T1000 (cell line): ENCODE measurements around the gene AP2A1.
A peak's percentile ranks its signal among the peaks of the same experiment; 100 is the strongest.
"Not testable (repeated sequence)": the region's sequence is repeated elsewhere in the genome, so short reads cannot be mapped to it uniquely, and the experiment has no call there.

Source experiments
- DNase-seq: peaks from one replicate; lab custom pipeline; 2025; ENCODE audit warnings: mixed read lengths; lab: John Stamatoyannopoulos, UW

Gene AP2A1

GRCh38 chr19:49812997-49813861, 46.4 kb downstream of the AP2A1 start, which contains the start of gene FUZ:
Gene FUZ, minus strand, starts transcription at chr19:49813292. Its CDS starts 186 bp downstream, at chr19:49813106.
- DNase-seq, result peak; percentile 92

- no peak for DNase-seq
Observed at GRCh38 chr19:49814010-49814409, 47.2 kb downstream of the AP2A1 start.

- DNase-seq, result no peak
Observed at GRCh38 chr19:49816590-49816989, 49.8 kb downstream of the AP2A1 start.

DNA sequence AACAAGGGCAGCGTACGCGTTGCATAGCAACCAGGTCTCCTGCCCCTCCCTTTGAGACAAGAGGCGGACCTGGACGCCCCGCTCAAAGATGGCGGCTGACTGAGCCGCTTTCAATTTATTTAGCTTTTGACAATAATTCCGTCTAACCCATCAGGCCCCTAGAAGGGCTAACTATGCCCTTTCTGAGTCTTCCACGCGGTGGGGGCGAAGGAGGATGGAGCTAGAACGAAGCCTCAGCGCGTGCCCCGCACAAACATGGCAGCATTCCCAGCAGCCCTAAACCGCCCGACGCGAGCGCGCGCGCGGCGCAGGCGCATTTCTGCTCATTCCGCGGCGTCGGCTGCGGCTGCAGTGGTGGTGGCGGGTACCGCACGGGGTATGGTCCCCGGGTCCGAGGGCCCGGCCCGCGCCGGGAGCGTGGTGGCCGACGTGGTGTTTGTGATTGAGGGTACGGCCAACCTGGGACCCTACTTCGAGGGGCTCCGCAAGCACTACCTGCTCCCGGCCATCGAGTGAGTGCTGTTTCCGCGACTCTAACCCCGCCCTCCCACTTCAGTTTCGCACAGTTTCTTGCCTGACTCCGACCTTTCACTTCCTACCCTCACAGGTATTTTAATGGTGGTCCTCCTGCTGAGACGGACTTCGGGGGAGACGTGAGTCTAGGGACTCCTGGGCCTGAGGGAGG, 51.3 kb downstream of the AP2A1 start, which contains the start of gene MED25:
Gene MED25, plus strand, starts transcription at position 326 of the 685 bp plus-strand sequence. Its CDS starts 53 bp downstream, at position 379.
- DNase-seq, result peak; percentile 82

DNA sequence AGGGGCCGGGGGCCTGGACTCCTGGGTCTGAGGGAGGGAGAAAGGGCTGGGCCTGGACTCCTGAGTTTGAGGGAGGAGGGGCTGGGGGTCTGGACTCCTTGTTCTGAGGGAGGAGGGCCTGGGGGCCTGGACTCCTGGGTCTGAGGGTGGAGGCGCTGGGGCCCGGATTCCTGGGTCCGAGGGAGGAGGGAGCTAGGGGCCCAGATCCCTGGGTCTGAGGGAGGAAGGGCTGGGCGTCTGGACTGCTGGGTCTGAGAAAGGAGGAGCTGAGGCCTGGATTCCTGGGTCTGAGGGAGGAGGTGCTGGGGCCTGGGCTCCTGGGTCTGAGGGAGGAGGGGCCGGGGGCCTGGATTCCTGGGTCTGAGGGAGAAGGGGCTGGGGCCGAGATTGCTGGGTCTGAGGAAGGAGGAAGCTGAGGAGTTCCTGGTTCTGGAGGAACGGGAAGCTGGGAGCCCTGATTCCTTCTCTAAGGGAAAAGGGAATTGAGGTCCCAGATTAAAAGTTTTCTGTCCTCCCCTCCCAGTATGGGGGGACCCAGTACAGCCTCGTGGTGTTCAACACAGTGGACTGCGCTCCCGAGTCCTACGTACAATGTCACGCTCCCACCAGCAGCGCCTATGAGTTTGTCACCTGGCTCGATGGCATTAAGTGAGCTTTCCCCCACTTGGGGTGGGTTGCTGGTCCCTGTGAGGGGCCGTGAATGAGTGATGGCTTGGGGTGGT, 52.0 kb downstream of the AP2A1 start:
- DNase-seq, result no peak

- not testable (repeated sequence) for DNase-seq
Observed at GRCh38 chr19:49819452-49820115, 52.8 kb downstream of the AP2A1 start.

GRCh38 chr19:49820125-49820524, 53.3 kb downstream of the AP2A1 start:
- DNase-seq, result no peak

GRCh38 chr19:49823472-49823871, 56.7 kb downstream of the AP2A1 start:
- DNase-seq, result no peak

GRCh38 chr19:49824662-49825061, 57.9 kb downstream of the AP2A1 start:
- no peak for DNase-seq

GRCh38 chr19:49827034-49827433, 60.2 kb downstream of the AP2A1 start:
- no peak for DNase-seq

- DNase-seq, result no peak
Observed at GRCh38 chr19:49829200-49829599, 62.4 kb downstream of the AP2A1 start.

- no peak for DNase-seq
Observed at GRCh38 chr19:49829721-49830120, 62.9 kb downstream of the AP2A1 start.

- DNase-seq, result no peak
Observed at GRCh38 chr19:49830766-49831165, 64.0 kb downstream of the AP2A1 start.

GRCh38 chr19:49831592-49831991, 64.8 kb downstream of the AP2A1 start:
- DNase-seq, result no peak

- no peak for DNase-seq
Observed at GRCh38 chr19:49832556-49832955, 65.8 kb downstream of the AP2A1 start.

GRCh38 chr19:49833599-49833998, 66.8 kb downstream of the AP2A1 start:
- no peak for DNase-seq

DNA sequence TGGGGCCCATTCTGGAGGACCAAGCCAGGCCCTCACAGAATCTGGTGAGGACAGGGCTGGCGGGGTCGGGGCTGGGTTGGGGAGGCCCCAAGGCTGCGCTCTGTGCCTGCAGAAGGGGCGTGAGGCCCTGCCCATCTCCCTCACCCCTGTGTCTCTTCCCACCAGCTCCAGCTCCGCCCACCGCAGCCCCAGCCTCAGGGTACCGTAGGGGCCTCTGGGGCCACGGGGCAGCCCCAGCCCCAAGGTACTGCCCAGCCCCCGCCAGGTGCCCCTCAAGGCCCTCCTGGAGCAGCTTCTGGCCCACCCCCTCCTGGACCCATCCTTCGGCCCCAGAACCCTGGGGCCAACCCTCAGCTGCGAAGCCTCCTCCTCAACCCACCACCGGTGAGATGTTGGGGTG, 68.8 kb downstream of the AP2A1 start:
- DNase-seq, result no peak

GRCh38 chr19:49836176-49837008, 69.6 kb downstream of the AP2A1 start:
- no peak for DNase-seq

- no peak for DNase-seq
Observed at GRCh38 chr19:49837009-49837310, 70.2 kb downstream of the AP2A1 start.

- no peak for DNase-seq
Observed at GRCh38 chr19:49837425-49837824, 70.6 kb downstream of the AP2A1 start.
